Body of pancreas (tissue), 4 donors: ENCODE measurements around the gene SELENOW.
"Not testable (repeated sequence)": the region's sequence is repeated elsewhere in the genome, so short reads cannot be mapped to it uniquely, and the experiment has no call there.

Experiments used
- CTCF ChIP-seq, 7 experiments: fragments of 450-650 bp in 4 of 7; fragments of 200-600 bp in 3 of 7; sonication (generic) in 3 of 7; IDR thresholded peaks; one replicate each; pipeline ENCODE4 v1.5.1; 2016 to 2019; ENCODE audit warnings: antibody characterized with exemption in 7 of 7
- POLR2A ChIP-seq, 3 donors: fragments of 450-650 bp; IDR thresholded peaks; one replicate each; pipeline ENCODE4 v1.6.1; 2016; ENCODE audit warnings: antibody characterized with exemption in 3 of 3, mild to moderate bottlenecking in 2 of 3

GRCh38 chr19:47764705-47765104, 13.8 kb upstream of the SELENOW start:
- not testable (repeated sequence) for TF ChIP-seq CTCF, POLR2A (IDR thresholded peaks at IDR 0.05)
